HG03457 (cell line): ENCODE results near the gene FBRSL1.
"Not testable (repeated sequence)": the region's sequence is repeated elsewhere in the genome, so short reads cannot be mapped to it uniquely, and the experiment has no call there.

ENCODE experiments used
- ATAC-seq: cut with Tn5 transposase; IDR thresholded peaks from one replicate; pipeline ENCODE4 v1.9.1; 2021; ENCODE audit warnings: moderate number of reproducible peaks; ENCODE audit not compliant: unreplicated experiment

FBRSL1 gene

GRCh38 chr12:132453361-132454192 is 36.4 kb upstream of the FBRSL1 start:
- no peak for ATAC-seq

GRCh38 chr12:132454193-132454932 is 35.6 kb upstream of the FBRSL1 start:
- ATAC-seq: no peak

GRCh38 chr12:132454933-132455418 is 35.0 kb upstream of the FBRSL1 start:
- ATAC-seq: no peak

GRCh38 chr12:132455565-132455964 is 34.4 kb upstream of the FBRSL1 start:
- no peak for ATAC-seq

- ATAC-seq: no peak
Measured at GRCh38 chr12:132456186-132456943, 33.6 kb upstream of the FBRSL1 start.

- ATAC-seq: no peak
Measured at GRCh38 chr12:132456944-132457495, 32.9 kb upstream of the FBRSL1 start.

- ATAC-seq: no peak
Measured at GRCh38 chr12:132458441-132458840, 31.5 kb upstream of the FBRSL1 start.

- no peak for ATAC-seq
Measured at GRCh38 chr12:132458846-132459641, 30.9 kb upstream of the FBRSL1 start.

GRCh38 chr12:132460571-132460970 is 29.4 kb upstream of the FBRSL1 start:
- ATAC-seq: no peak

GRCh38 chr12:132461526-132461925 is 28.4 kb upstream of the FBRSL1 start:
- ATAC-seq: no peak

GRCh38 chr12:132462788-132463187 is 27.2 kb upstream of the FBRSL1 start:
- ATAC-seq: no peak

GRCh38 chr12:132463284-132463924 is 26.5 kb upstream of the FBRSL1 start:
- not testable (repeated sequence) for ATAC-seq

GRCh38 chr12:132464304-132464703 is 25.6 kb upstream of the FBRSL1 start:
- ATAC-seq: not testable (repeated sequence)

GRCh38 chr12:132464820-132465219 is 25.1 kb upstream of the FBRSL1 start:
- ATAC-seq: no peak

- no peak for ATAC-seq
Measured at GRCh38 chr12:132465269-132466190, 24.4 kb upstream of the FBRSL1 start.

- no peak for ATAC-seq
Measured at GRCh38 chr12:132466241-132467201, 23.4 kb upstream of the FBRSL1 start.

GRCh38 chr12:132467511-132467910 is 22.4 kb upstream of the FBRSL1 start:
- no peak for ATAC-seq
